HCT116 (cell line): Measurements from ENCODE around the gene DEFB128. TPM values are rescaled to one million over a fixed set of nuclear protein-coding genes. Genes with fewer than 3 reads are reported as not detected.

Source experiments
- ATAC-seq: fragments of 200-7000 bp; cut with Tn5 transposase; 2 replicates; pipeline ENCODE4 v1.9.1; 2020; ENCODE audit warnings: mild to moderate bottlenecking, moderate library complexity
- BruUV-seq: library from RNA; stranded (reverse); fragments of 400-500 nt; replicated peaks from 2 replicates; lab custom pipeline; 2021; lab: Mats Ljungman, UMichigan
- CTCF ChIA-PET: fragments of 300-600 bp; sonication (Branson Sonifier 250); formaldehyde crosslinking; loops from one replicate; lab custom pipeline; 2021; ENCODE audit warnings: antibody characterized with exemption; lab: Charles Lee
- POLR2A ChIA-PET: fragments of 300-600, 350-600 bp; sonication (Branson Sonifier 250); formaldehyde crosslinking; loops from one replicate; lab custom pipeline; 2021; ENCODE audit warnings: antibody characterized with exemption; lab: Charles Lee
- RAD21 ChIA-PET, 2 experiments: fragments of 300-600 bp; sonication (Branson Sonifier 250); formaldehyde crosslinking; loops; one replicate each; lab custom pipeline; 2023; ENCODE audit warnings: low total read pairs in 2 of 2; ENCODE audit not compliant: uncharacterized antibody in 2 of 2, unreplicated experiment in 2 of 2, low non-redundant PET in 1 of 2; lab: Charles Lee
- DNase-seq: peaks from one replicate; pipeline ENCODE4 v3.0.0-alpha.2; 2010; ENCODE audit warnings: low read depth, low spot score
- H2AFZ ChIP-seq: fragments of 200-600 bp; shearing (Covaris generic), sonication (generic); 2 replicates; pipeline ENCODE4 v1.6.1; 2017; ENCODE audit warnings: low read depth, mixed run types, mixed read lengths, antibody characterized with exemption, low read length; ENCODE audit not compliant: poor library complexity, severe bottlenecking
- H3K27ac ChIP-seq: 2 replicates; pipeline ENCODE4 v1.5.1; 2012; ENCODE audit warnings: low read depth, low read length
- H3K27me3 ChIP-seq: fragments of 200-600 bp; sonication (generic); 2 replicates; pipeline ENCODE4 v1.6.1; 2016; ENCODE audit warnings: mixed run types, low read length, mixed read lengths; ENCODE audit not compliant: insufficient read depth
- H3K36me3 ChIP-seq, 2 experiments: fragments of 200-500 bp in 1 of 2; fragments of 200-600 bp in 1 of 2; sonication (Bioruptor generic) in 1 of 2; sonication (generic) in 1 of 2; 2 replicates each; pipeline versions ENCODE4 v1.5.1 to v1.6.1; 2014 to 2016; ENCODE audit warnings: low read length in 2 of 2, inconsistent platforms in 1 of 2, mixed read lengths in 1 of 2, mixed run types in 1 of 2; ENCODE audit not compliant: insufficient read depth in 2 of 2, control insufficient read depth in 1 of 2
- H3K4me1 ChIP-seq, 2 experiments: fragments of 200-600 bp in 1 of 2; sonication (generic) in 1 of 2; 2 replicates each; pipeline versions ENCODE4 v1.5.1 to v1.6.1; 2012 to 2017; ENCODE audit warnings: low read length in 2 of 2, inconsistent platforms in 1 of 2, mild to moderate bottlenecking in 1 of 2, mixed read lengths in 1 of 2, mixed run types in 1 of 2, moderate library complexity in 1 of 2; ENCODE audit not compliant: insufficient read depth in 2 of 2, control insufficient read depth in 1 of 2
- H3K4me2 ChIP-seq: fragments of 200-600 bp; sonication (generic); 2 replicates; pipeline ENCODE4 v1.6.1; 2017; ENCODE audit warnings: mixed run types, low read length, mixed read lengths
- H3K4me3 ChIP-seq, 2 experiments: fragments of 200-600 bp in 1 of 2; sonication (generic) in 1 of 2; replicated peaks in 1 of 2; 2 replicates each; pipeline ENCODE4 v1.5.1; 2011 to 2016; ENCODE audit warnings: low read length in 2 of 2, control low read depth in 1 of 2, low read depth in 1 of 2, mild to moderate bottlenecking in 1 of 2, mixed read lengths in 1 of 2, mixed run types in 1 of 2
- H3K79me2 ChIP-seq: fragments of 200-600 bp; sonication (generic); 2 replicates; pipeline ENCODE4 v1.6.1; 2017; ENCODE audit warnings: mild to moderate bottlenecking, mixed run types, low read length, moderate library complexity, mixed read lengths; ENCODE audit not compliant: insufficient read depth
- H3K9ac ChIP-seq: fragments of 200-600 bp; sonication (generic); 2 replicates; pipeline ENCODE4 v1.6.1; 2016; ENCODE audit warnings: low read length, mixed read lengths
- H3K9me2 ChIP-seq: fragments of 200-600 bp; sonication (generic), shearing (Covaris generic); 2 replicates; pipeline ENCODE4 v1.6.1; 2017; ENCODE audit warnings: mixed run types, mild to moderate bottlenecking, moderate library complexity; ENCODE audit not compliant: insufficient read depth
- H3K9me3 ChIP-seq, 2 experiments: fragments of 200-500 bp in 1 of 2; fragments of 200-600 bp in 1 of 2; sonication (Bioruptor generic) in 1 of 2; sonication (generic) in 1 of 2; 2 replicates each; pipeline ENCODE4 v1.6.1; 2014 to 2017; ENCODE audit warnings: low read length in 2 of 2, mixed read lengths in 2 of 2, inconsistent platforms in 1 of 2, low read depth in 1 of 2, mild to moderate bottlenecking in 1 of 2, mixed run types in 1 of 2, moderate library complexity in 1 of 2; ENCODE audit not compliant: control insufficient read depth in 1 of 2, insufficient read depth in 1 of 2
- H4K20me1 ChIP-seq: fragments of 200-600 bp; sonication (generic), shearing (Covaris generic); 2 replicates; pipeline ENCODE4 v1.6.1; 2017; ENCODE audit warnings: mixed run types, mild to moderate bottlenecking, moderate library complexity; ENCODE audit not compliant: insufficient read depth
- CBX3 ChIP-seq: IDR thresholded peaks from 2 replicates; pipeline ENCODE4 v1.6.1; 2012; ENCODE audit warnings: low read depth
- CEBPB ChIP-seq: IDR thresholded peaks from 2 replicates; pipeline ENCODE4 v1.6.1; 2012; ENCODE audit warnings: low read depth
- JUND ChIP-seq: IDR thresholded peaks from 2 replicates; pipeline ENCODE4 v1.6.1; 2012
- RAD21 ChIP-seq: IDR thresholded peaks from 2 replicates; pipeline ENCODE4 v1.6.1; 2012; ENCODE audit warnings: low read depth, mild to moderate bottlenecking
- SIN3A ChIP-seq: IDR thresholded peaks from 2 replicates; pipeline ENCODE4 v1.6.1; 2012; ENCODE audit warnings: low read depth
- SP1 ChIP-seq: IDR thresholded peaks from 2 replicates; pipeline ENCODE4 v1.6.1; 2012; ENCODE audit warnings: low read depth
- ZFX ChIP-seq: fragments of 450-650 bp; IDR thresholded peaks from 2 replicates; pipeline ENCODE4 v1.6.1; 2017
- intact Hi-C: fragments of 100-400 bp; cut with micrococcal nuclease; formaldehyde crosslinking; loops from 2 replicates; pipeline ENCODE4 v1.10.0; 2022
- total RNA-seq: library from RNA; stranded (reverse); gene quantifications from one replicate; pipeline ENCODE4 v1.2.1, GENCODE V29; 2021; ENCODE audit not compliant: unreplicated experiment

DEFB128 gene
- total RNA-seq, 1 experiment from 2014 or later: not detected

GRCh38 chr20:164618-165017 lies 24.9 kb downstream of the DEFB128 start:
- ChIA-PET CTCF (no interaction called here), RAD21 (no interaction called here), POLR2A (no interaction called here)
- intact Hi-C loops: no loop called here
- no peak for DNase-seq
- H3K9me3 ChIP-seq: no peaks in the 10 kb centered on the region
- BruUV-seq: no TSS peak
- no peaks in the 10 kb centered on the region for H3K79me2 ChIP-seq
- H3K9ac ChIP-seq: no peak overlapping the region
- no peaks in the 10 kb centered on the region for H4K20me1 ChIP-seq
- no peak overlapping the region for H2AFZ ChIP-seq
- no peaks in the 10 kb centered on the region for H3K4me1 ChIP-seq
- H3K9me2 ChIP-seq: no peaks in the 10 kb centered on the region
- no peaks in the 10 kb centered on the region for H3K36me3 ChIP-seq
- no peak overlapping the region for H3K27ac ChIP-seq
- H3K27me3 ChIP-seq: 0 out of 2 replicates have a peak, but pooled peaks cover 3% of the 10 kb centered on the region
- TF ChIP-seq SP1: no peak
- TF ChIP-seq RAD21: no peak
- no peak for TF ChIP-seq CEBPB
- TF ChIP-seq ZFX: no peak
- TF ChIP-seq CBX3: no peak
- TF ChIP-seq SIN3A: no peak
- no peak overlapping the region for H3K4me3 ChIP-seq
- no peak for ATAC-seq
- H3K4me2 ChIP-seq: no peak overlapping the region

GRCh38 chr20:157154-157553 lies 32.4 kb downstream of the DEFB128 start, which contains the start of gene DEFB127:
DEFB127 (plus strand) TSS chr20:157454; CDS start chr20:157545, 91 bp downstream.
- H3K36me3 ChIP-seq: no peaks in the 10 kb centered on the region
- RAD21 ChIA-PET: no interaction called here
- no peaks in the 10 kb centered on the region for H3K9me2 ChIP-seq
- no peak within 1 kb of the TSS for H3K27ac ChIP-seq
- no peak within 1 kb of the TSS for H2AFZ ChIP-seq
- intact Hi-C loops: no loop called here
- no peak for DNase-seq
- H4K20me1 ChIP-seq: no peaks in the 10 kb centered on the region; the same call in 1 of the 2 replicates
- BruUV-seq: no TSS peak
- H3K4me3 ChIP-seq: no peak within 1 kb of the TSS
- no peak within 1 kb of the TSS for H3K9ac ChIP-seq
- no peaks in the 10 kb centered on the region for H3K9me3 ChIP-seq
- H3K27me3 ChIP-seq: peaks cover 18% of the 10 kb centered on the region; the same call in 1 of the 2 replicates
- no peak for ATAC-seq
- no peaks in the 10 kb centered on the region for H3K4me1 ChIP-seq
- POLR2A ChIA-PET: no interaction called here
- H3K4me2 ChIP-seq: no peak within 1 kb of the TSS
- CTCF ChIA-PET: no interaction called here
- no peaks in the 10 kb centered on the region for H3K79me2 ChIP-seq
- no peak for TF ChIP-seq JUND
